NK-92 (cell line): ENCODE measurements around the gene DBF4B.

Experiments used
- DNase-seq: peaks from one replicate; lab custom pipeline; 2025; ENCODE audit not compliant: unreplicated experiment; lab: John Stamatoyannopoulos, UW

DBF4B gene

GRCh38 chr17:44759086-44759915, 50.8 kb downstream of the DBF4B start:
- no peak for DNase-seq

GRCh38 chr17:44759916-44760243, 51.4 kb downstream of the DBF4B start:
- DNase-seq: no peak

GRCh38 chr17:44760474-44761308, 52.2 kb downstream of the DBF4B start:
- DNase-seq: no peak

- no peak for DNase-seq
Measured at GRCh38 chr17:44761932-44762810, 53.7 kb downstream of the DBF4B start.

GRCh38 chr17:44763170-44763569, 54.7 kb downstream of the DBF4B start:
- DNase-seq: no peak

- DNase-seq: no peak
Measured at GRCh38 chr17:44765965-44766364, 57.5 kb downstream of the DBF4B start.

- no peak for DNase-seq
Measured at GRCh38 chr17:44766409-44767038, 58.1 kb downstream of the DBF4B start.

GRCh38 chr17:44767493-44767892, 59.0 kb downstream of the DBF4B start:
- DNase-seq: no peak

GRCh38 chr17:44768505-44769142, 60.2 kb downstream of the DBF4B start:
- no peak for DNase-seq

- DNase-seq: no peak
Measured at GRCh38 chr17:44769230-44769629, 60.8 kb downstream of the DBF4B start.

- DNase-seq: no peak
Measured at GRCh38 chr17:44769647-44770084, 61.2 kb downstream of the DBF4B start.

- DNase-seq: no peak
Measured at GRCh38 chr17:44770166-44770925, 61.9 kb downstream of the DBF4B start.

- DNase-seq: no peak
Measured at GRCh38 chr17:44772308-44773045, 64.0 kb downstream of the DBF4B start.

GRCh38 chr17:44773140-44773539, 64.7 kb downstream of the DBF4B start:
- no peak for DNase-seq

- peak; percentile 30 for DNase-seq
Measured at GRCh38 chr17:44774271-44775135, 66.0 kb downstream of the DBF4B start.

- DNase-seq: peak; percentile 75
Measured at GRCh38 chr17:44775136-44775837, 66.8 kb downstream of the DBF4B start.
